ENCODE results near the gene KLHDC3.
"Not testable (repeated sequence)": the region's sequence is repeated elsewhere in the genome, so short reads cannot be mapped to it uniquely, and the experiment has no call there.

The KLHDC3 gene

DNA sequence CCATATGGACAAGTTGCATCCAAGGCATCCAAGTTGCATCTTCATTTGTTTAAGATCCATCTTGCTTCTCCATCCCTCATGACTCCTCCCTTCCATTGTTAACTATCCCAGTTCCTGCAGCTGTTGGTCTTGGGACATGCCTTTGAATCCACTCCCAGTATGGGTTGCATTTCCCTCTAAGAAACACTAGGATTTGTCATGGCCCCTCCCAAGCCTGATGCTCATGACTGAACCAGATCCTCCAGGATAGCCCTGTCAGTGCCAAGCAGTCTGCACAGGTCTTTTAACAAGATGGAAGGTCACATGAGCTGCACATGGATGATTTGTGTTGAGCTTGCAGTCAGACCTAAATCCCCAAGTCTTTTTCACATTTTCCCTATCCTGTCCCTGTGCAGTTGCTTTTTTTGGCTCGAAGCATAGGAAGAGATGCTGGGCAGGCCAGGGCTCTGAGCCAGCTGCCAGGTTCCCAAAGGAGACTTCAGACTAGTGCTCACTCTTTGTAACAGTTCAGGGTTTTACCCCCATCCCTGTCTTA is 25.5 kb upstream of the KLHDC3 start:
- no peak for DNase-seq (ENCODE audit: low spot score)

DNA sequence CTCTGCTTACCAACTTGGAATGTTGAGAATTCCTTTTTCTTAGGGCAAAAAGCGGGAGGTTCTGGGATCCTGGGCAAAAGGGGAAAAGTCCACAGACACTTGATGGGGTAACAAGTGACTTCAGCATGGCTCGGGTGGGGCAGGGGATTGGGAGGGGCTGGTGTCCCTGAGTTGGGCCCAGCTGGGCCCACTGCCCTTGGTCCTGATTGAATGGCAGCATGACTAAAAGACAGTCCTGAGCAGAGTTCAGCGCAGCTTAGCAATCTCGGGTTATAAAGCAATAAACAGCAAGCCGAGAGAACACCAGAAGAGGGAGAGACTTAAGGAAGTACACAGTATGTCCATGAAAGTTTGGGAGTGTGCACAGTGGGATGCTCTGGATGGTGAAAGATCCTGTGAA is 24.1 kb upstream of the KLHDC3 start:
- no peak for DNase-seq (ENCODE audit: low spot score)

GRCh38 chr6:42993445-42993844 is 20.6 kb upstream of the KLHDC3 start:
- no peak for DNase-seq (ENCODE audit: low spot score)

DNA sequence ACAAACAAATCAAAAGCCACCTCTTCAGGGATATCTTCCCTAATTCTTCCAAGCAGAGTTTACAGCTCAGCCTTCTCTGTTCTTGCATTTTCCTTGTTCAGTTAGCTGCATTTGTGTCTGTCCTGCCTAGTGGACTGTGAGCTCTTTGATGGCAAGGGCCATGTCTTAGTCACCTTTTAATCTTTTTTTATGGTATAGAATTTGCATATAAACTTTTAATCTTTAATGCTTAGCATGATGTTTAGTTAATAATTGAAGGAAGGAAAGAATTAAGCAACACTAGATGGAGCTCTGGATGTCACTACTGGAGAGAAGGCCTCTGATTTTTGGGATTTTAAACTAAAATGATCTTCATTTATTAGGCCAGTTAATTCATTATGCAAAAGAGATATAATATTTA is 17.5 kb upstream of the KLHDC3 start:
- no peak for DNase-seq (ENCODE audit: low spot score)

GRCh38 chr6:42998205-42998604 is 15.8 kb upstream of the KLHDC3 start:
- DNase-seq (ENCODE audit: low spot score): not testable (repeated sequence)

GRCh38 chr6:43001843-43002242 is 12.2 kb upstream of the KLHDC3 start:
- no peak for DNase-seq (ENCODE audit: low spot score)

- DNase-seq (ENCODE audit: low spot score): no peak
These were observed 8.2 kb upstream of the KLHDC3 start for GRCh38 chr6:43005844-43006243.

GRCh38 chr6:43006251-43006650 is 7.8 kb upstream of the KLHDC3 start:
- no peak for DNase-seq (ENCODE audit: low spot score)

DNA sequence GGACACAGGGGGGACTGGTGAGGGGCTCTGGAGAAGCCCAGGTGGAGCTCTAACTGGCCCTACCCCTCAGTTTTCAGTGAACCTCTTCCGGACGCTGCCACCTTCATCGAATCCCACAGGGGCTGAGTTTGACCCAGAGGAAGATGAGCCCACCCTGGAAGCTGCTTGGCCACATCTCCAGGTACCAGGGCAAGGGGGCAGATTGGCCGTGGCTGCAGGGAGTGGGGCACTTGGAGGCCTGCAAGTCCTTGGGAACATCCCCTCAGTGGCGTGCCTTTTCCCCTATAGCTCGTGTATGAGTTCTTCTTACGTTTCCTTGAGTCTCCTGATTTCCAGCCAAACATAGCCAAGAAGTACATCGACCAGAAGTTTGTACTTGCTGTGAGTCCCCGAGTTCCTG is 6.9 kb upstream of the KLHDC3 start:
- no peak for DNase-seq (ENCODE audit: low spot score)

DNA sequence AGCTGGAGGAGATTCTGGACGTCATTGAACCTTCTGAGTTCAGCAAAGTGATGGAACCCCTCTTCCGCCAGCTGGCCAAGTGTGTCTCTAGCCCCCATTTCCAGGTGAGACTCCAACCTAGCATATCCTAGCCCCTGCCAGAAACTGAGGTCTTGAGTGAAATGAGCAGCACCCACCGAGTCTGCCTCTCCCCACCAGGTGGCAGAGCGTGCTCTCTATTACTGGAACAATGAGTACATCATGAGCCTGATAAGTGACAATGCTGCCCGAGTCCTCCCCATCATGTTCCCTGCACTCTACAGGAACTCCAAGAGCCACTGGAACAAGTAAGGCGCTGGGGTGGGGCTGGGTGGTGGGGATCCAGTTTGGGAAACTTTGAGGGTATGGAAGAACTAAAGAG is 4.9 kb upstream of the KLHDC3 start:
- DNase-seq (ENCODE audit: low spot score): no peak

DNA sequence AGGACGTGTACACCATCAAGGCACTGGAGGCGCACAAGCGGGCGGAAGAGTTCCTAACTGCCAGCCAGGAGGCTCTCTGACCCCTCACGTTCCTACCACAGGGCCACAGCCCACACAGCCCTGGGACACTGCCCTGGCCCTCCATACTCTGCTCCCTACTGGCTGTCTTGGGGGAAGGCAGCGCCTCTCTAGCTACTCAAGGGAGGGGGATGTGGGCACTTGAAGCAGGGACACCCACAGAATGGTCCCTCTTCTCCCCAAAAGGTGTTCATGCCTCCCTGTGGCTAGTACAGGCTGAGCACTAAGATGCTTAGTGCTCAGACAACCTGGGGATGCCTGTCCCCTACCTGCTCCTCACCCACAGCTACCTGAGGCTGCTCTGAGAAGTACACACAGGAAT is 2.8 kb upstream of the KLHDC3 start:
- no peak for DNase-seq (ENCODE audit: low spot score)

DNA sequence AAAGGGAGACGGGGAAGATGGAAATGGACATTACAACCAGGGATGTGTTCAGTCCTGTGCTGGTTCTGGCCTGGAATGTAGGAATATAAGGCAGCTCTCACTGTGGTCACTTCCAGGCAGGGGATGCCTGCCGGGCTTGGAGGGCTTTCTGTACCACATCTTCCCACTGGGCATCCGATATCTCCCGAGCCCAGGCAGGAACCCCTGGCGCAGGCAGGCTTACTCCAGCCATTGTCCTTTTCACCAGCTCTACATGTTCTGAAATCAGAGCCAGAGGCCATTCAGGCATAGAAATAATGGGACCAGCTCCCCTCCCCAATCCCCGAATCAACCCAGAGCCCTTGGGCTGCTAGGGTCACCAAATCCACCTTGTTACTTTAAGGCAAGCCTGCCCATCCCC is 1.7 kb upstream of the KLHDC3 start:
- DNase-seq (ENCODE audit: low spot score): no peak

- no peak for DNase-seq (ENCODE audit: low spot score)
These were observed 779 bp upstream of the KLHDC3 start for GRCh38 chr6:43013097-43013842.

DNA sequence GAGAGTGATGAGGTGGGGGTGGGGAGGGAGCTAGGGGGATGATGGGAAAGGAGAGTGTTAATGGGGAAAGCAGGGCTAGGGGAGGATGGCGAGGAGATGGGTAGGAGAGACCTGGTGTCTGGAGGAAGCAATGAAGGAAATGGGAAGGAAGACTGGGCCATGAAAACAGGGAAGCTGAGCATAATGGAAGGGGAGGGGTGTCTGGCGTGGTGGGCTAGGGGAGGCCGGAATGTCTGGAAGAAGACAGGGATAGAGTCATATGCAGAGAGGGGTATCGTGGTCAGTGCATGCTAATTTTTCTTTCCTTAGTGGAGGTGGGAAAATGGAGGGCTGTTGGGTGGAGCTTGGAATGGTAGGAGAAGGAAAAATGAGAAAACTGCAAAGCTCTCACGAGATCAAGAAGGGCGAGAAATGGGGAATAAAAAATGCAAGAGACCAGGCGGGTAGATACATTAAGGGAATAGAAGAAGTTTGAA is 423 bp downstream of the KLHDC3 start:
- DNase-seq (ENCODE audit: low spot score): no peak

GRCh38 chr6:43016176-43016942 is 2.3 kb downstream of the KLHDC3 start:
- no peak for DNase-seq (ENCODE audit: low spot score)

DNA sequence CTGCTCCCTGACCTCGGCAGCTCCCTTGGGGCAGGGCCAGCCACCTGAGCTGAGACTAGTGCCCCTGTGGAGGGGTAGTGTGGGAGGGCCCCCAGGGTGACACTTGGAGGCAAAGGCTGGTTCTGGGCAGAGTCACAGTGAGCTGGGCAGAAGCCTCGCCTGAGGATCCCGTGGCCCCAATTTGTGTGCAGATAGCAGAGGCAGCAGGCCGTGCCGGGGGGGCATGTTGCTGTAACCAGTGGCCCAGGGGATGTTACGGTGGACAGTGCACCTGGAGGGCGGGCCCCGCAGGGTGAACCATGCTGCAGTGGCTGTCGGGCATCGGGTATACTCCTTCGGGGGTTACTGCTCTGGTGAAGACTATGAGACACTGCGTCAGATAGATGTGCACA is 2.9 kb downstream of the KLHDC3 start:
- DNase-seq (ENCODE audit: low spot score): no peak

DNA sequence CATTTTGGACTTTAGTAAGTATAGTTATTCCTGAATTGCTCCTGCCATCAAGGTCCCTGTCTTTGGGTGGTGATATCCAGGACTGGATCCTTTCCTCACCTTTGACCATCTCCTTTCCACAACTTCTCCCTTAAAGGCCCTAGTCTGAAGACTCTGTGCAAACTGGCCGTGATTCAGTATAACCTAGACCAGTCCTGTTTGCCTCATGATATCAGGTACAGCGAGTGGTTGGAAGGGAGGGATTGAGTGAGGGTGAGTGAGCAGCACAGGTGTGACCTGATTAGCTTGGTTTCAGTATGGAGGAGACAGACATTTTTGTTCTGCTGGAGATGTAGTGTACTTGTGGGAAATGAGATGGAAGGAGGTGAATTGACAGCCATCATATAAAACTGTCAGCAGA is 5.1 kb downstream of the KLHDC3 start:
- DNase-seq (ENCODE audit: low spot score): no peak

DNA sequence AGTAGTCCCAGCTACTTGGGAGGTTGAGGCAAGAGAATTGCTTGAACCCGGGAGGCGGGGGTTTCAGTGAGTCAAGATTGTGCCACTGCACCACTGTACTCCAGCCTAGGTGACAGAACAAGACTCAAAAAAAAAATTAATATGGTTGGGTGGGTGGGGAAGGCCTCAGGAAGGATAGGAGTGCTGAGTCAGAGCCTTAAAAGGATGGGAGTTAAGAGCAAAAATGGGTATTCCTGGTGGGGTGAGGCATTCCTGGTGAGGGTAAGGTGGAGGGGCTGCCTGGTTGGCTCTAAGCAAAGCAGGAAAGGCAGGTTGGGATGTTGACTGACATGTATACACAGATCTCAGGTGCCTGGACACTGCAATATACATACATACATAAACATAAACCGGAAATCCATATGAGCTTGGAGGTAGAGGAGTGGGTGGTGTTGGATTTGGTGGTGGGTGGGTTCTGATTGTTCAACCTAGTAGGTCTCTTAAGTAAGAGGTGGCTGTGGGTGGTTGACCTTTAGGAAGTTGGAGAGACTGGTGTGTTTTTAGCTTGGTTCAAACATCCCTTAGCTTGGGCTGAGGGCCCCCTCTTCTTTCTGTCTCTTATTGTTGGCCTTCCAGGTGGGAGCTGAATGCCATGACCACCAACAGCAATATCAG is 6.1 kb downstream of the KLHDC3 start:
- DNase-seq (ENCODE audit: low spot score): no peak

- no peak for DNase-seq (ENCODE audit: low spot score)
These were observed 6.8 kb downstream of the KLHDC3 start for GRCh38 chr6:43020847-43021246.

DNA sequence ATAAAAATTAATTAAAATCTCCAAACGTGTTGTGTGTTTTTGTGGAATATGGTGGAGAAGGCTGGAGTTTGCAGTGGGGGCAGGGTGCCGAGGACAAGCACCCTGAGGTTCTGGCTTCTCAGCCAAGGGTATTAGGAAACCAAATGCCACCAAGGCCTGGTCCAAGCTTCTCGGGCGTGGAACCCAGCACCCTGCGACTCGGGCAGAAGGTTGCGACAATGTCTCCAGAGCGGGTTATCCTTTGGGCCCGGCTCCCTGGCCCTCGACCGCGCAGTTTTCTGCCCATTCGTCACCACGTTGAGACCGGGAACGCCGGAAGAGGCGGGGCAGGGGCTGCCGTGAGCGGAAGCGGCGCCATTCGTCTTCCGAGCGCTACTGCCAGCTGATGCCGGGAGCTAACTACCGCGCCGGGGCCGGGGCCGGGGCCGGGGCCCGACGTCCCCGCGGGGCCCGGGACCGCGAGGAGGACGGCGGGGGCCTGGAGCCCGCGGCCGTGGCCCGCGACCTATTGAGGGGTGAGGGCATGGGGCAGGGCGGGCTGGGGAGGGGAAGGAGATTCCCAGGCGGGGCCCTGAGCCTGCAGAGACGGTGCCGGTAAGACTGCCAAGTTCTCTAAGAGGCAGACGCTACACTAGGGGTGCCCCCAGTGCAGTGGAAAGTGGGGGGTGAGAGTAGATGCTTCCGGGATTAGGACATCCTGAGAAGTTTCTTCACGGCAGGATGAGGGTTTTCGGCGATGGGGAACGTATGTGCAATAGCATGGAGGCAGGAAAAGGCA is 7.4 kb downstream of the KLHDC3 start, which contains the start of gene RRP36:
RRP36 (plus strand) TSS at position 354 of the 778 bp plus-strand sequence; CDS start at position 386, 32 bp downstream.
- peak; percentile 89 for DNase-seq (ENCODE audit: low spot score)

GRCh38 chr6:43024436-43024835 is 10.4 kb downstream of the KLHDC3 start:
- DNase-seq (ENCODE audit: low spot score): no peak

GRCh38 chr6:43026365-43026764 is 12.3 kb downstream of the KLHDC3 start:
- DNase-seq (ENCODE audit: low spot score): no peak

Data from left forelimb (tissue), 1 donor.